ENCODE measurements around the gene PPP1R37.
"Not testable (repeated sequence)": the region's sequence is repeated elsewhere in the genome, so short reads cannot be mapped to it uniquely, and the experiment has no call there.

PPP1R37 gene

DNA sequence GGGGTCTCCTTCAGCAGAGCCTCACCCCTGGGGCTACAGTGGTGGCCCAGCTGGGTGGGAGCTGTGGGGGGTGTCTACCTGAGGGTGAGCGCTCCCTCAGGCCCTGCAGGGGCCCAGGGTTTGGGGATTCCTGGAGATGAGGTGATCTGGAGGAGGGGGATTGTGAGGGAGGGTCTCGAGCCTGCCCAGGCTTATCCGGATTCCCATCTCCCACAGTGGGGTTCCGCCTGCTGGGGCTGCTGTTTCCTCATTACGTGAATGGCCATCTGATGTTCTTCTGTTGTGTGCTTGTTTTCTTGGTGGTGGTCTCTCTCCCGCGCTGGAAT is 4.4 kb downstream of the PPP1R37 start:
- no peak for DNase-seq

DNA sequence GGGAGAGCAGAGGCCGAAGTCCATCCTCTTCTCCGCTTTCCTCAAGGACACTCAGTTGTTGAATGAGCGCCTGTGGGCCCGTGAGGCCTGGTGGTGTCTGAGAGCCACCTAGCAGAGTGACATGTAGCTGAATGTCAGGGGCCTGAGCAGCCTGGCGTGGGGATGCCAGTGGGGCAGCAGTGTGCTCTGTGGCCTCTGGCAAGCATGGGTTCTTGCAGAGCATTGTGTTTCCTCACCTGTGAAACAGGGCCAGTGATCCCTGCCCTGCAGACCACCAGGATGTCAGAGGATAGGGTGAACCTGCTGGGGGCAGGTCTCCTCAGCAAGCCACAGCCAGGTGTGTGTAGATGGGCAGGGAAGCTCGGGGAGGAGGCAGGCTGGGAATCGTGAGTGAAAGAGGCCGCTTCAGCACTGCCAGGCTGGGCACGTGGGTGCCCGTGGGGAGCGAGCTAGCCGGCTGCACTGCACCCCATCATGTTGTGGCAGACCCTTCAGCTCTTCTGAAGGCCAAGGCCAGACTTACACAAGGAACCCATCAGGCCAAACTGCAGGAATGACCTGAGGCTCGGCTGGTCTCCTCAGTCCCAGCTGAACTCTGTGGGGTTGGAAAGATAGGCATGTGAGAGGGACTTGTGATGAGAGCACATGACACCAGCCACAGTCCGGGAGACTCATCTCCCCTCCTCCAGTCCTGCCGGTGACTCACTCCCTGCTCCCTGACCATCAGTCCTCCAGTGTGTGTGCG is 5.0 kb downstream of the PPP1R37 start:
- DNase-seq = peak; percentile 87

DNA sequence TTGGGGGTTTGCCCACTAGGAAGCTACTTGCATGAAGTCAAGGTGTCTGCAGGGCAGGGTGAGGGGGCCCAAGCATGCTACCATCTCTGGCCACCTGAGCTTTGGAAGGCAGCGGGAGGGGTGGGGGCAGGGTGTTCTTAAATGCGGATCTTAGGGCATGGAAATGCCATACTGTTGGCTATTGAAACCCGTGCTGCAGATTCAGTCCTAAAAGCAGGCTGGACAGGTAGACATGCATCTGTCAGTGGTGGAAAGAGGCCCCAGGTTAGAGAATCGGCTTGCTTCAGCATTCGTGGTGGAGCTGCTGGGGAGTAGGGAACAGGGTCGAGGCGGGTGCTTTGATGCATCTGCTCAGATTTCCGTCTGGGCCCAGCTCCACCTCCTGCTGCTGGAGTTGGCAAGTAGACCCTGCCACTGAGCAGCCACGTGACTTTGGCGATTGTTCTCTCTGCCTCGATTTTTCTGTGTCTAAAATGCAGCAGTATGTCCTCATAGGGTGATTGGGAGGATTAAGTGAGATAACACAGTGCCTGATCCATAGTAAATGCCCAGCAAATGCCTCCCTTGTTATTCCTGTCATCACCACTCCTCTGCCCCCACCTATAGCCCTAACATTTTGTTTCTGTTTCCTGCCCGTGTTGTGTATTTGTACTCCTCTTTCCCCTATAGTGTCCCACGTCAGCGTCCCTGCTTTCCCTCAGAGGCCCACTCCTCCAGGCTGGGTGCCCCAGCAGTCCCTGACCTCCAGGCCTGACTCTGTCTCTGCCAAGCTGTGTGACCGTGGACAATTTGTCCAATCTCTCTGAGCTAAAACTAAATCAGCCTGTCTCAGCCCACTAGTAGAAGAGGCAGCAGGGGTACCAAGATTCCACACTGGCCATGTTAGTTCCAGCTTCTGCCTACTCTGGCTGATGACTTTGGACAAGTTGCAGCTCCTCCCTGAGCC is 5.8 kb downstream of the PPP1R37 start:
- no peak for DNase-seq

DNA sequence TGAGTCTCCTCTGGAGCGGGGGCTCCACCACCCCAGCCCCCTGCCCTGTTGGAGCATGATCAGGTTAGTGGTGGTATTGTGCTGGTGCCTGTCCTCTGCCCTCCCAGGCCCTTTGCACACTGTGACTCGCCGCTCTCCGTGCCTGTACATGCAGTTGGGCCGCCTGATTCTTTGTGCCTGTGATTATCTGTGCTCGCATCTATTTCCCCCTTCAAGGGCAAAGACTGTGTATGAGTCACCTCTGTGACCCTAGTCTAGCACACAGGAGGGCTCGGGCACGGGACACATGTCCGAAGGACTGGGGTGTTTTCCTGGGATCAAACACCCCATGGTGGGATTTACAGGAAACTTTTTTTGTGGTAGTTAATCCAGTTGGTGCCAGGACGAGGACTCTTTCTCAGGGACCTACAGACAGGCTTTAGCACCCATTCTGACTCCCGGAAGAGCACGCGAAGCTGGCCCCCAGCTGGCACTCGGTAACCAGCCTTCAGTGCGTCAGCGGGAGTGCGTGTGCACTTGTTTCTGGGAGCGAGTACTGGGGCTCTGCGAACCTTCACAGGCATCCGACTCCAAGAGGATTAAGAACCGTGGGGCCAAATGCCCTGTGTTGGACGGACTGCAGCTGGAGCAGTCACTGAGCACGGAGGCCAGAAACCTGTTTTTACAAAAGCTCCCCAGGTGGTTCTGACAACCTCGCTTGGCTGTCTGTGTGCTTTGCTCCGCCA is 6.7 kb downstream of the PPP1R37 start:
- no peak for DNase-seq

DNA sequence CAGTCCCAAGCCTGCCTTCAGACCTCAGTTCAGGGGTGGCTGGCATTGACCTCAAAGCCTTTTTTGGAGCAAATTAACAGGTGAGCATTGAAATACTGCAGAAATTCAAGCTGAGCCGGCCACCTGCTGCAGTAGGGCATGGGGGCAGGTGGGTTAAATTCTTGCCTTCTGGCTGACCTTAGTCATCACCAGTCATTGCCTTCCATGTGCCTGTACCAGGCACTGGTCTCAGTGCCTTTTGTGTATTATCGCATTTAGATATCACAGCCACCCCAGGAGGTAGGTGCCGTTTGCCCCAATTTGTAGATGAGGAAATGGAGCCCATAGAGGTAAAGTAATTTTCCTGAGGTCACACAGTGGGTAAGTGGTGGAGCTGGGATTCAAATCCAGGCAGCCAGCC is 7.2 kb downstream of the PPP1R37 start:
- DNase-seq = no peak

GRCh38 chr19:45100846-45101252 is 7.9 kb downstream of the PPP1R37 start:
- peak; percentile 13 for DNase-seq

GRCh38 chr19:45101806-45102205 is 8.8 kb downstream of the PPP1R37 start:
- no peak for DNase-seq

- no peak for DNase-seq
Measured at GRCh38 chr19:45102481-45102880, 9.5 kb downstream of the PPP1R37 start.

DNA sequence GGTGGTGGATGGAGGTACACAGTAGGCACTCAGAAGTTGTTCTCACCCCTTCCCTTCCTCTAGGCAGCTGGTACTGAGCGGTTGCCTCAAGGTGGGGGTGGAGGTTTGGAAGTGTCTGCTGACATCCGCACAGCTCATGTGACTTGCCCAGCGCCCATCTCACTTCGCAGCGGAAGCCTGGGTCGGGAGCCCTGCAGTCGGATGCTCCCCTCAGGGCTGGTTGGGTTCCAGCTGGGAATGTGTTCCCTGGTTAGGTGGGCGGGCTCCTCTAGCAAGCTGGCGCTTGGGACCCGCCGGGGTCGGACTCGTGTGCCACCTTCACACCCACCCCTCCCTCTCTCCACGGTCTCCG is 10.2 kb downstream of the PPP1R37 start:
- DNase-seq = peak; percentile 26

DNA sequence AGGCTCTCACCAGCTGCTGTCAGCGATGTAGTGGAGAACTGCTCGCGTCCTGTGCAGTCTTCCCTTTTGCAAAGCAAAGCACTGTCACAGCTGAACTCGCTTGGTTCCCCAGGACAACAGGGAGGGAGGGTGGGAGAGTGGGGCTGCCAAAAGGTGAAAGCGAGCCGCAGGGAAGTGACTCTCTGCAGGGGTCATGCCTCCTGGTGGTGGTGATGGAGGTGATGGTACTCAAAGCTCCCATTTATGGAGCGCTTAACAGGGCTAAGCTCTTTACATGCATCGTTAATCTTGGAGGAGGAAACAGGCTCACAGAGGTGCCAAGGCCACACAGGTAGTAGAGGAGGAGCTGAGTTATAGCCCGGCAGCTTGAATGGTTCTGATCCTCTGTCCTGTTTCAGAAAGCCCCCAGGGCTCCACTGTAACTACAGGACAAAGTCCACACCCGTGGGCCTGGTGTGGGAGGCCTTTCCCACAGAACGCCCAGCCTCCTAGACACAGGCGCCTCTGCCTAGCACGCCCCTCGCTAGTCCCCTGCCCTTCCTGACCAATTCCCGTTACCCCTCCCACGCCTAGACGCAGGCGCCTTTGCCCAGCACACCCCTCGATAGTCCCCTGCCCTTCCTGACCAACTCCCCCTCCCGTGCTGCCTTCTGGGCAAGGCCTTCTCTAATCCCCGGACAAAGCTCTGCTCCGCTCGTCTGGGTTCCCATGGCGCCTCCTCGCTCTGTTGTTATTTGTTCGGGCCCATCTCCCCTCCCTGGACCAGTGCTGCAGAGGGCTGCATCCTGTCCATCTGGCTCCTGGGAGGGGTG is 10.7 kb downstream of the PPP1R37 start:
- no peak for DNase-seq

DNA sequence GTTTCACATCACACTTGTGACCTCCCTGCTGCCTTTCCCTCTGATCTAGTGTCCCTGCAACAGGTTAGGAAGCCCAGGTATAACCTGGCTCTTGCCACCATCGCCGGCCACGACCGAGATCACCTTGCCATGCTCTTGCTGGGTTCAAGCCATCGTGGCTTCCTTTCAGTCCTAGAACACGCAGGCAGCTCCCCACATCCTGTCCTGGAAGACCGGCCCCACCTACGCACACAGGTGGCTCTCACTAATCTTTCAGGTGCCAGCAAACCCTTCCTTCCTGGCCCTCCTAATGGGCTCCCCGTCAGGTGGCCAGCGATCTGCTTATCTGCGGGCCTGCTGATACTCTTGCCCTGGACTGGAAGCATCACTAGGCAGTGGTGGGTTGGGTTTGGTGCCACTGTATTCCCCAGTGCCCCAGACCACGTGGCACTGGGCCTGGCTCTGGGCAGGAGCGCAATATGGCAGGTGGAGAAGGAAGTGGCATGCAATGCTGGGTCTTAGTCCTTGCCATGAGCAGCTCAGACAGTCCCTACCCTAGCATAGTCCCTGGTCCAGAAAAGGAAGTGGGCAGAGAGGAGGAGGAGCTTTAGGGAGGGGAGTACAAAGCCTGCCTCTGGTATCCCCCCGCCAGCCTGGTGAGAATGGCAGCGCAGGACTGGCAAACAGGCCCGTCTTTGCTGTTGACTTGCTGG is 11.8 kb downstream of the PPP1R37 start:
- no peak for DNase-seq

DNA sequence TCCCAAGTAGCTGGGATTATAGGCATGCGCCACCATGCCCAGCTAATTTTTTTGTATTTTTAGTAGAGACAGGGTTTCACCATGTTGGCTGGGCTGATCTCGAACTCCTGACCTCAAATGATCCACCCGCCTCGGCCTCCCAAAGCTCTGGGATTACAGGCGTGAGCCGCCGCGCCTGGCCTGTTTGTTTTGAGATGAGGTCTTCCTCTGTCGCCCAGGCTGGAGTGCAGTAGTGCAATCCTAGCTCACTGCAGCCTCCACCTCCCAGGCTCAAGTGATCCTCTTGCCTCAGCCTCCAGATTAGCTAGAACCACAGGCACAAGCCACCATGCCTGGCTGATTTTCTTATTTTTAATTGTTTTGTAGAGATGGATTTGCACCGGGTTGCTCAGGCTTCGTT is 13.4 kb downstream of the PPP1R37 start:
- DNase-seq = not testable (repeated sequence)

- no peak for DNase-seq
Measured at GRCh38 chr19:45107621-45108150, 14.7 kb downstream of the PPP1R37 start.

DNA sequence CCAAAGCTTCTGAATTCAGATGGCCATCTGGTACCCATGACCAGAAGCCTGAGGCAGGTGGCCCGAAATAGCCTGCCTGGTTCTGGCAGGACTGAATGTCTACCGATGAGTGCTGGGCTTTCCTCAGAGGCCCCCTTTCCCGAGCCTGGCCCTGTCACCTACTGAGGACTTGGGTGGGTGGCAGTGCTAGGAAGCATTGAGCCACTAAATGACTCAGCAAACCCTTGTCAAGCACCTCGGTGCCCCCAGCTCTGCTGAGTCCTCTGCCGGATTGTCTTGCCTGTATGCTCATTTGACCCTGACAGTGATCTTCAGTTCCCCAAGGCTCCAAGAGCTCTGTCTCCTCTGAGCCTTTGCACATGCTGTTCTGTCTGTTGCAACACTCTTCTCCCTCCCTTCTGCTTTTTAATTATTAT is 17.9 kb downstream of the PPP1R37 start:
- no peak for DNase-seq

DNA sequence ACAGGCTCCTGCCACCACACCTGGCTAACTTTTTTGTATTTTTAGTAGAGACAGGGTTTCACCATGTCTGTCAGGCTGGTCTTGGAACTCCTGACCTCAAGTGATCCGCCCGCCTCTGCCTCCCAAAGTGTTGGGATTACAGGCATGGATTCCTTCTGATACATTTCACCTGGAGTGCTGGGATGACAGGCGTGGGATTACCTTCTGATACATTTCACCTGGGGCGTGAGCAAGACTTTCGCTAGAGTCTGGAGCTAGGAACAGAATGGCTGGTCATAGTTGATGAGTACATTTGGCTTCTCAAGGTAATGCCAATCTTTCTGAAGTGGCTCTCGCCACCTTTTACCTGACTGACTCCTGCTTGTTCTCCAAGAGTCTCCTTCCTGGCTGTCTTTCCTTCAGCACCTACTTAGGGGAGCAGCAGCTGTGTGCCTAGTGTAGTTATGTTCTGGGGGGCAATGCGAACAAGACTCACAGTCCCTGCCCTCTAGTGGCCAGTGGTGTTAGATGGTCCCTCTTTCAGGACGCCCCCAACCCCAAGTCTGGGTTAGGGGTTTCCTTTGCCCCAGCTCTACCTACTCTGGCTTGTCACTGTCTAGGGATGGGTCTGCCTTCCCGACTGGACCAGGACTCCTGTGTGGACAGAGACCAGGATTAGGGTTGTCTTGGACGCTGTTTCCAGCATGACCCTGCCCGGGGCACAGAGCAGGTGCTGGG is 19.3 kb downstream of the PPP1R37 start:
- no peak for DNase-seq

GRCh38 chr19:45113628-45114027 is 20.6 kb downstream of the PPP1R37 start:
- no peak for DNase-seq

GRCh38 chr19:45114116-45114515 is 21.1 kb downstream of the PPP1R37 start:
- DNase-seq = no peak

DNA sequence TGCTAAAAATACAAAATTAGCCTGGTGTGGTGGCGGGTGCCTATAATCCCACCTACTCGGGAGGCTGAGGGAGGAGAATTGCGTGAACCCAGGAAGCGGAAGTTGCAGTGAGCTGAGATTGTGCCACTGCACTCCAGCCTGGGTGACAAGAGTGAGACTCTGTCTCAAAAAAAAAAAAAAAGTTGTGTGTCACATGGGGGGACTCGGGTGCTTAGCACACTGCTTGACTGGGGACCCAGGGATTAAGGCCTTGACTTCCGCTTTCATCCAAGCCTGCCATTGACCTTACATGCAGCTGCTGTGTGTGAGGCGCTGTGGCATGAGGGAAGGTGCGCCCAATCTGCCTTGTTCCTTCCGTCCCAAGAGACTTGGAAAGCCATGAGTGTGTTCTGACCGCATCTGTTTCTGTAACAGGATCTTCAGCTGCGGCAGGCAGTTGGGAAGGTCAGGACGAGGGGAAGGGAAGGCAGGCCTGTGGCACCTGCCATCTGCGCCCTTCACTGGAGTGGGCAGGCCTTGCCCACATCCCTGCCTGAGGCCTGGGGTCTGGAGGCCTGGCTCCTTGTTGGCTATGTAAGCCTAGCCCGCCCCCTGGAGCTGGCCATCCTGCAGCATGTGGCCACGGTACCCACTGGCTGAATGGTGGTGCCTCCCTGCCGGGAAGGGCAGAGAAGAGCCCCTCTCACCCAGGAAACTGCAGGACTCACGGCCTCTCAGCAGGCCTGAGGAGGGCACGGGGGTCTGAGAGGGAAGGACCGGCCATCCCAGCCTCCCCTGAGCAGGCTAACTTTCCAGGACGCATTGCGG is 23.0 kb downstream of the PPP1R37 start:
- no peak for DNase-seq

GRCh38 chr19:45117167-45117594 is 24.2 kb downstream of the PPP1R37 start:
- peak; percentile 15 for DNase-seq

DNA sequence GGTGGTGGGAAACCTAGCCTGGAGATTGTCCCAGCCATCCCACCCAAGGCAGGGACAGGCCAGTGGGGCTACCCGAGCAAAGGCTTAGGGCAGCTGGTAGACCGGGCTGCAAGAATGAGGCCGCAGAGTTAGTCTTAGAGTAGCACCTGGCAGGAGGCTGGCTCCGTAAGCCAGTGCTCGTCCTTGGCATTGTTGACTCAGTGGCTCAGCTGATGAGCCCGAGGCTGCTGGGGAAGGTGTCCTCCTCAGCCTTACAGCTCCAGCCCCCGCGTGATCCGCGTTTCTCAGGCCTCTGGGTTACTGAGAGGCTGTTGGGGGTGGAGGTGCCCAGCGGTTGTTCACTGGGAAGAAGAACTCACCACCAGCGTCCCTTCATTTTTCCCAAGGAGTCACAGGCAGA is 24.7 kb downstream of the PPP1R37 start:
- no peak for DNase-seq
